HEK293T (cell line): Measurements from ENCODE around the gene CEBPE.

Experiments
- ELF4 ChIP-seq: fragments of 450-650 bp; IDR thresholded peaks from 2 replicates; pipeline ENCODE4 v1.6.1; 2017; ENCODE audit warnings: antibody characterized with exemption
- FOXA1 ChIP-seq: fragments of 450-650 bp; IDR thresholded peaks from 2 replicates; pipeline ENCODE4 v1.6.1; 2016; ENCODE audit warnings: mild to moderate bottlenecking
- HDGF ChIP-seq: fragments of 450-650 bp; IDR thresholded peaks from 2 replicates; pipeline ENCODE4 v1.6.1; 2017; ENCODE audit warnings: antibody characterized with exemption, borderline replicate concordance
- SP1 ChIP-seq: fragments of 450-650 bp; IDR thresholded peaks from 2 replicates; pipeline ENCODE4 v1.6.1; 2017
- TARDBP ChIP-seq: fragments of 450-650 bp; IDR thresholded peaks from 2 replicates; pipeline ENCODE4 v1.6.1; 2016
- TF ChIP-seq, protein P1 (sequence below): fragments of 450-650 bp; IDR thresholded peaks from 2 replicates; pipeline ENCODE4 v1.6.1; 2016

GRCh38 chr14:23089498-23090253 is 29.4 kb downstream of the CEBPE start:
- TF ChIP-seq TARDBP (no peak), ELF4 (no peak), HDGF (no peak), FOXA1 (no peak), SP1 (no peak)
- TF ChIP-seq, protein P1, sequence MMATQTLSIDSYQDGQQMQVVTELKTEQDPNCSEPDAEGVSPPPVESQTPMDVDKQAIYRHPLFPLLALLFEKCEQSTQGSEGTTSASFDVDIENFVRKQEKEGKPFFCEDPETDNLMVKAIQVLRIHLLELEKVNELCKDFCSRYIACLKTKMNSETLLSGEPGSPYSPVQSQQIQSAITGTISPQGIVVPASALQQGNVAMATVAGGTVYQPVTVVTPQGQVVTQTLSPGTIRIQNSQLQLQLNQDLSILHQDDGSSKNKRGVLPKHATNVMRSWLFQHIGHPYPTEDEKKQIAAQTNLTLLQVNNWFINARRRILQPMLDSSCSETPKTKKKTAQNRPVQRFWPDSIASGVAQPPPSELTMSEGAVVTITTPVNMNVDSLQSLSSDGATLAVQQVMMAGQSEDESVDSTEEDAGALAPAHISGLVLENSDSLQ = no peak
